Vagina (tissue), 2 donors: ENCODE measurements around the gene CEP85. TPM values are rescaled to one million over a fixed set of nuclear protein-coding genes. Genes with fewer than 3 reads are reported as not detected.

Experiments
- DNase-seq, 2 donors: peaks; one replicate each; pipeline ENCODE4 v3.0.0-alpha.2; 2017; ENCODE audit errors: extremely low spot score in 2 of 2
- H3K27ac ChIP-seq: fragments of 200-600 bp; sonication (generic); one replicate; pipeline ENCODE4 v1.5.1; 2019
- H3K27me3 ChIP-seq: fragments of 200-600 bp; sonication (generic); one replicate; pipeline ENCODE4 v1.5.1; 2019
- H3K36me3 ChIP-seq, 2 donors: fragments of 200-600 bp; sonication (generic); one replicate each; pipeline ENCODE4 v1.5.1; 2017 to 2019
- H3K4me1 ChIP-seq: fragments of 200-600 bp; sonication (generic); one replicate; pipeline ENCODE4 v1.5.1; 2019
- H3K4me3 ChIP-seq, 2 donors: fragments of 200-600 bp; sonication (generic); 1 replicate in 1 of 2; 2 replicates in 1 of 2; pipeline ENCODE4 v1.5.1; 2016 to 2019
- H3K9me3 ChIP-seq: fragments of 200-600 bp; sonication (generic); one replicate; pipeline ENCODE4 v1.5.1; 2019
- CTCF ChIP-seq, 3 experiments: fragments of 450-650 bp in 2 of 3; fragments of 200-600 bp in 1 of 3; sonication (generic) in 1 of 3; IDR thresholded peaks; one replicate each; pipeline ENCODE4 v1.5.1; 2017 to 2019; ENCODE audit warnings: antibody characterized with exemption in 3 of 3, mild to moderate bottlenecking in 2 of 3, moderate library complexity in 2 of 3
- POLR2A ChIP-seq, 2 donors: fragments of 450-650 bp; IDR thresholded peaks; one replicate each; pipeline ENCODE4 v1.6.1; 2017; ENCODE audit warnings: antibody characterized with exemption in 2 of 2, mild to moderate bottlenecking in 2 of 2, moderate library complexity in 2 of 2
- POLR2AphosphoS5 ChIP-seq, 2 donors: sonication (generic); formaldehyde crosslinking; IDR thresholded peaks; one replicate each; pipeline ENCODE4 v1.9.0; 2017; ENCODE audit warnings: antibody characterized with exemption in 2 of 2, mild to moderate bottlenecking in 2 of 2, low read depth in 1 of 2; ENCODE audit not compliant: insufficient read depth in 1 of 2
- intact Hi-C: fragments of 100-400 bp; cut with DNase I; formaldehyde crosslinking; loops from one replicate; pipeline ENCODE4 v1.15.1; 2023
- total RNA-seq: library from RNA; depleted of rRNA; stranded (reverse); fragments of >200 nt; gene quantifications from one replicate; pipeline ENCODE4 v1.2.3, GENCODE V29; 2016

Gene CEP85
- total RNA-seq, 1 donor from 2014 or later: 9.1 TPM

- H3K9me3 ChIP-seq: no peaks in the 10 kb centered on the region
- peaks cover 81% of the 10 kb centered on the region for H3K4me1 ChIP-seq
- peak overlapping the region; percentile 95 for H3K27ac ChIP-seq
- intact Hi-C loops: no loop called here
- H3K36me3 ChIP-seq: peaks cover 0 to 8% of the 10 kb centered on the region in 2 donors
- H3K27me3 ChIP-seq: no peaks in the 10 kb centered on the region
- H3K4me3 ChIP-seq: no peak overlapping the region
- TF ChIP-seq POLR2A (IDR thresholded peaks at IDR 0.05) (no peak), CTCF (IDR thresholded peaks at IDR 0.05) (no peak), POLR2AphosphoS5 (IDR thresholded peaks at IDR 0.05; ENCODE audit: insufficient read depth in 1 of 2, low read depth in 1 of 2) (peak; percentile 69 to 71)
- DNase-seq: peak in 1 of 2 donors; percentile 95
Observed at GRCh38 chr1:26278303-26278702, 44.3 kb downstream of the CEP85 start.

GRCh38 chr1:26278724-26279455, 44.9 kb downstream of the CEP85 start:
- peaks cover 82% of the 10 kb centered on the region for H3K4me1 ChIP-seq
- TF ChIP-seq CTCF (IDR thresholded peaks at IDR 0.05) (no peak), POLR2A (IDR thresholded peaks at IDR 0.05) (no peak), POLR2AphosphoS5 (IDR thresholded peaks at IDR 0.05; ENCODE audit: insufficient read depth in 1 of 2, low read depth in 1 of 2) (no peak)
- DNase-seq: peak in 1 of 2 donors; percentile 87
- peaks cover 0 to 8% of the 10 kb centered on the region in 2 donors for H3K36me3 ChIP-seq
- intact Hi-C loops: no loop called here
- H3K9me3 ChIP-seq: no peaks in the 10 kb centered on the region
- peak overlapping the region; percentile 80 to 90 for H3K4me3 ChIP-seq
- peak overlapping the region; percentile 95 for H3K27ac ChIP-seq
- H3K27me3 ChIP-seq: no peaks in the 10 kb centered on the region

GRCh38 chr1:26279456-26280332, 45.7 kb downstream of the CEP85 start, which contains the start of gene SH3BGRL3:
Gene SH3BGRL3 (plus strand): TSS chr1:26280086. CDS start chr1:26280156, 70 bp downstream.
- H3K4me1 ChIP-seq: peaks cover 90% of the 10 kb centered on the region
- no peaks in the 10 kb centered on the region for H3K9me3 ChIP-seq
- peak in 1 of 2 donors; percentile 79 for DNase-seq
- peaks cover 0 to 8% of the 10 kb centered on the region in 2 donors for H3K36me3 ChIP-seq
- peak within 1 kb of the TSS; percentile 80 to 90 for H3K4me3 ChIP-seq
- H3K27me3 ChIP-seq: no peaks in the 10 kb centered on the region
- intact Hi-C loops: no loop called here
- TF ChIP-seq CTCF (IDR thresholded peaks at IDR 0.05) (peak in 2 of 3 experiments; percentile 4 to 26), POLR2AphosphoS5 (IDR thresholded peaks at IDR 0.05; ENCODE audit: insufficient read depth in 1 of 2, low read depth in 1 of 2) (peak; percentile 64 to 98), POLR2A (IDR thresholded peaks at IDR 0.05) (peak in 1 of 2 donors; percentile 85)
- peak within 1 kb of the TSS; percentile 95 for H3K27ac ChIP-seq

GRCh38 chr1:26280333-26281042, 46.5 kb downstream of the CEP85 start:
- Histone ChIP-seq H3K27ac (peak overlapping the region; percentile 95), H3K9me3 (no peaks in the 10 kb centered on the region), H3K4me1 (peaks cover 91% of the 10 kb centered on the region), H3K36me3 (peaks cover 0 to 8% of the 10 kb centered on the region in 2 donors), H3K27me3 (no peaks in the 10 kb centered on the region), H3K4me3 (peak overlapping the region; percentile 80 to 90)
- TF ChIP-seq POLR2A (IDR thresholded peaks at IDR 0.05): no peak
- TF ChIP-seq POLR2AphosphoS5 (IDR thresholded peaks at IDR 0.05; ENCODE audit: insufficient read depth in 1 of 2, low read depth in 1 of 2): no peak
- TF ChIP-seq CTCF (IDR thresholded peaks at IDR 0.05): no peak
- intact Hi-C loops: no loop called here
- DNase-seq: peak in 1 of 2 donors; percentile 93
